SK-N-SH treated with all-trans-retinoic acid at 6 μM for 48 hours (cell line): ENCODE measurements around the gene CDC34.

ENCODE experiments used
- ARNTL ChIP-seq: fragments of 450-650 bp; formaldehyde crosslinking; IDR thresholded peaks from 2 replicates; pipeline ENCODE4 v1.5.0; 2020; ENCODE audit warnings: low read depth, mild to moderate bottlenecking, moderate library complexity, borderline replicate concordance
- ESRRG ChIP-seq: fragments of 250-450 bp; sonication (Bioruptor Pico); IDR thresholded peaks from 2 replicates; pipeline ENCODE4 v1.6.1; 2021; ENCODE audit warnings: mild to moderate bottlenecking
- RARB ChIP-seq: fragments of 250-450 bp; sonication (Bioruptor Pico); IDR thresholded peaks from 2 replicates; pipeline ENCODE4 v1.8.0; 2021; ENCODE audit warnings: mild to moderate bottlenecking, moderate library complexity
- TOX ChIP-seq: fragments of 250-450 bp; sonication (Bioruptor Pico); IDR thresholded peaks from 2 replicates; pipeline ENCODE4 v1.8.0; 2021; ENCODE audit warnings: mild to moderate bottlenecking, moderate library complexity, borderline replicate concordance
- ZFP3 ChIP-seq: fragments of 250-450 bp; sonication (Bioruptor Pico); IDR thresholded peaks from 2 replicates; pipeline ENCODE4 v1.5.0; 2020; ENCODE audit warnings: mild to moderate bottlenecking, moderate library complexity
- ZFP30 ChIP-seq: fragments of 450-650 bp; formaldehyde crosslinking; IDR thresholded peaks from 2 replicates; pipeline ENCODE4 v1.5.0; 2022; ENCODE audit warnings: mild to moderate bottlenecking, moderate library complexity
- TF ChIP-seq, protein P1 (sequence below): fragments of 250-450 bp; sonication (Bioruptor Pico); IDR thresholded peaks from 2 replicates; pipeline ENCODE4 v1.5.0; 2020; ENCODE audit warnings: mild to moderate bottlenecking, moderate library complexity
- TF ChIP-seq, protein P2 (sequence below): fragments of 250-450 bp; sonication (Bioruptor Pico); IDR thresholded peaks from 2 replicates; pipeline ENCODE4 v1.8.0; 2020; ENCODE audit warnings: mild to moderate bottlenecking, moderate library complexity, borderline replicate concordance

DNA sequence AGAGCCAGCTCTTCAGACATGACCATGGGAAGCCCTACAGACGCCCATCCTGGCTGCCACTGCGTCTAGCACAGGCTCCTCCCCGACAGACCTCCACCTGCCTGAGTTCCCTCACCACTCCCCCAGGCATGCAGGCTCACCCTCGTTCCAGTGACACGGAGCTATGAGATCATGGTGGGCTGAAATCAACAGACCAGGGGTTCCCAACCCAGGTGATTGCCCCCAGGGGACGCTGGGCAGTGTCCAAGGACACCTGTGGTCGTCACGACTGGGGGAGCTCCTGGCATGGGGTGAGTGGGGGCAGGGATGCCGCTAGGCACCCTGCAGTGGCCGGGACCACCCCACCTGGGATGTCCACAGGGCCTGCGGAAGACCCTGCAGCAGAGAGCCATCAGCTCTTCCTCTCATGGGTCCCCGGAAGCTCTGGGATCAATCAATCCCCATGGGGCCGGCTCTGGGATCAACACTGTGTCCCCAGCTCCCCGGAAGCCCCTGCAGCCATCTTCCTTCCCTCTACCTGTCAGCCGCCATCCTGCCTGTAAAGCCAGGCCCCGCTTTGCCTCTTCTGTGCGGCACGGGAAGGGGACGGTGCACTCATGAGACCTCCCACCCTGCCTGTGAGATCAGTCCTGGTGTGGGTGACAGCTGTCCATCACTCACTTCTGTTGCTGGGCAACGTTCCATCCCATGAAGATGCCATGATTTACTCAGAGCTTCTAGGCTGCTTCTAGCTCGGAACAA lies 48.1 kb upstream of the CDC34 start:
- TF ChIP-seq TOX (no peak), ZFP3 (CRISPR knock-in tag) (no peak), ESRRG (CRISPR knock-in tag) (no peak), ZFP30 (no peak), ARNTL (CRISPR knock-in tag) (no peak), RARB (CRISPR knock-in tag) (no peak)
- TF ChIP-seq, protein P1, sequence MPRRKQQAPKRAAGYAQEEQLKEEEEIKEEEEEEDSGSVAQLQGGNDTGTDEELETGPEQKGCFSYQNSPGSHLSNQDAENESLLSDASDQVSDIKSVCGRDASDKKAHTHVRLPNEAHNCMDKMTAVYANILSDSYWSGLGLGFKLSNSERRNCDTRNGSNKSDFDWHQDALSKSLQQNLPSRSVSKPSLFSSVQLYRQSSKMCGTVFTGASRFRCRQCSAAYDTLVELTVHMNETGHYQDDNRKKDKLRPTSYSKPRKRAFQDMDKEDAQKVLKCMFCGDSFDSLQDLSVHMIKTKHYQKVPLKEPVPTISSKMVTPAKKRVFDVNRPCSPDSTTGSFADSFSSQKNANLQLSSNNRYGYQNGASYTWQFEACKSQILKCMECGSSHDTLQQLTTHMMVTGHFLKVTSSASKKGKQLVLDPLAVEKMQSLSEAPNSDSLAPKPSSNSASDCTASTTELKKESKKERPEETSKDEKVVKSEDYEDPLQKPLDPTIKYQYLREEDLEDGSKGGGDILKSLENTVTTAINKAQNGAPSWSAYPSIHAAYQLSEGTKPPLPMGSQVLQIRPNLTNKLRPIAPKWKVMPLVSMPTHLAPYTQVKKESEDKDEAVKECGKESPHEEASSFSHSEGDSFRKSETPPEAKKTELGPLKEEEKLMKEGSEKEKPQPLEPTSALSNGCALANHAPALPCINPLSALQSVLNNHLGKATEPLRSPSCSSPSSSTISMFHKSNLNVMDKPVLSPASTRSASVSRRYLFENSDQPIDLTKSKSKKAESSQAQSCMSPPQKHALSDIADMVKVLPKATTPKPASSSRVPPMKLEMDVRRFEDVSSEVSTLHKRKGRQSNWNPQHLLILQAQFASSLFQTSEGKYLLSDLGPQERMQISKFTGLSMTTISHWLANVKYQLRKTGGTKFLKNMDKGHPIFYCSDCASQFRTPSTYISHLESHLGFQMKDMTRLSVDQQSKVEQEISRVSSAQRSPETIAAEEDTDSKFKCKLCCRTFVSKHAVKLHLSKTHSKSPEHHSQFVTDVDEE (CRISPR knock-in tag), result no peak
- TF ChIP-seq, protein P2, sequence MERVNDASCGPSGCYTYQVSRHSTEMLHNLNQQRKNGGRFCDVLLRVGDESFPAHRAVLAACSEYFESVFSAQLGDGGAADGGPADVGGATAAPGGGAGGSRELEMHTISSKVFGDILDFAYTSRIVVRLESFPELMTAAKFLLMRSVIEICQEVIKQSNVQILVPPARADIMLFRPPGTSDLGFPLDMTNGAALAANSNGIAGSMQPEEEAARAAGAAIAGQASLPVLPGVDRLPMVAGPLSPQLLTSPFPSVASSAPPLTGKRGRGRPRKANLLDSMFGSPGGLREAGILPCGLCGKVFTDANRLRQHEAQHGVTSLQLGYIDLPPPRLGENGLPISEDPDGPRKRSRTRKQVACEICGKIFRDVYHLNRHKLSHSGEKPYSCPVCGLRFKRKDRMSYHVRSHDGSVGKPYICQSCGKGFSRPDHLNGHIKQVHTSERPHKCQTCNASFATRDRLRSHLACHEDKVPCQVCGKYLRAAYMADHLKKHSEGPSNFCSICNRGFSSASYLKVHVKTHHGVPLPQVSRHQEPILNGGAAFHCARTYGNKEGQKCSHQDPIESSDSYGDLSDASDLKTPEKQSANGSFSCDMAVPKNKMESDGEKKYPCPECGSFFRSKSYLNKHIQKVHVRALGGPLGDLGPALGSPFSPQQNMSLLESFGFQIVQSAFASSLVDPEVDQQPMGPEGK (CRISPR knock-in tag), result no peak
